Neural progenitor cell (in vitro differentiated cells): ENCODE data around the gene TMEM186. TPM values are rescaled to one million over a fixed set of nuclear protein-coding genes. Genes with fewer than 3 reads are reported as not detected.

Experiments
- DNase-seq: peaks from one replicate; pipeline ENCODE4 v3.0.0-alpha.2; 2016; ENCODE audit warnings: low spot score
- H2AFZ ChIP-seq: fragments of 200-600 bp; sonication (generic); replicated peaks from 2 replicates; pipeline ENCODE4 v1.6.1; 2016; ENCODE audit warnings: antibody characterized with exemption
- H3F3A ChIP-seq: fragments of 200-600 bp; sonication (generic); 2 replicates; pipeline ENCODE4 v1.6.1; 2016; ENCODE audit warnings: antibody characterized with exemption, low read depth
- H3K27ac ChIP-seq: fragments of 200-600 bp; sonication (generic); 2 replicates; pipeline ENCODE4 v1.5.1; 2016; ENCODE audit warnings: mild to moderate bottlenecking
- H3K27me3 ChIP-seq: fragments of 200-600 bp; sonication (generic); 2 replicates; pipeline ENCODE4 v1.6.1; 2016; ENCODE audit warnings: mild to moderate bottlenecking, moderate library complexity
- H3K36me3 ChIP-seq: fragments of 200-600 bp; sonication (generic); 2 replicates; pipeline ENCODE4 v1.5.1; 2016
- H3K4me1 ChIP-seq: fragments of 200-600 bp; sonication (generic); 2 replicates; pipeline ENCODE4 v1.6.1; 2016; ENCODE audit warnings: mixed run types
- H3K4me2 ChIP-seq: fragments of 200-600 bp; sonication (generic); 2 replicates; pipeline ENCODE4 v1.6.1; 2016
- H3K4me3 ChIP-seq: fragments of 200-600 bp; sonication (generic); 2 replicates; pipeline ENCODE4 v1.5.1; 2016
- H3K79me2 ChIP-seq: fragments of 200-600 bp; sonication (generic); 2 replicates; pipeline ENCODE4 v1.6.1; 2016; ENCODE audit warnings: low read depth
- H3K9ac ChIP-seq: fragments of 200-600 bp; sonication (generic); 2 replicates; pipeline ENCODE4 v1.6.1; 2016
- H3K9me3 ChIP-seq: fragments of 200-600 bp; sonication (generic); 2 replicates; pipeline ENCODE4 v1.5.1; 2016; ENCODE audit warnings: low read depth
- H4K20me1 ChIP-seq: fragments of 200-600 bp; sonication (generic); 2 replicates; pipeline ENCODE4 v1.6.1; 2016; ENCODE audit warnings: low read depth
- H3K27ac Mint-ChIP-seq: 3 replicates; pipeline ENCODE4 v1.8.0; 2021; ENCODE audit warnings: mixed read lengths
- H3K27me3 Mint-ChIP-seq: 2 replicates; pipeline ENCODE4 v1.8.0; 2022; ENCODE audit warnings: low read depth, mild to moderate bottlenecking, inconsistent platforms, moderate library complexity, mixed read lengths; ENCODE audit not compliant: insufficient read depth
- H3K36me3 Mint-ChIP-seq: 3 replicates; pipeline ENCODE4 v1.8.0; 2021; ENCODE audit warnings: mixed read lengths
- H3K4me1 Mint-ChIP-seq: 3 replicates; pipeline ENCODE4 v1.8.0; 2021; ENCODE audit warnings: mixed read lengths
- H3K4me3 Mint-ChIP-seq: 3 replicates; pipeline ENCODE4 v1.8.0; 2021; ENCODE audit warnings: mild to moderate bottlenecking, moderate library complexity, mixed read lengths
- H3K9me3 Mint-ChIP-seq: 3 replicates; pipeline ENCODE4 v1.8.0; 2020; ENCODE audit warnings: mixed read lengths
- EZH2 ChIP-seq: fragments of 200-600 bp; sonication (generic); IDR thresholded peaks from 2 replicates; pipeline ENCODE4 v1.6.1; 2017; ENCODE audit warnings: antibody characterized with exemption, mild to moderate bottlenecking, moderate library complexity
- EZH2phosphoT487 ChIP-seq: fragments of 200-600 bp; sonication (generic); IDR thresholded peaks from 2 replicates; pipeline ENCODE4 v1.6.1; 2017; ENCODE audit warnings: antibody characterized with exemption
- total RNA-seq: library from RNA; depleted of rRNA; stranded (reverse); fragments of >200 nt; gene quantifications from 2 replicates; pipeline ENCODE4 v1.2.3, GENCODE V29; 2015; ENCODE audit warnings: low replicate concordance
- TF ChIP-seq, protein P1 (sequence below): fragments of 200-600 bp; sonication (generic); IDR thresholded peaks from 2 replicates; pipeline ENCODE4 v1.5.1; 2017; ENCODE audit warnings: antibody characterized with exemption, mild to moderate bottlenecking

TMEM186 gene
- total RNA-seq, 1 donor from 2014 or later: 6.4 TPM

DNA sequence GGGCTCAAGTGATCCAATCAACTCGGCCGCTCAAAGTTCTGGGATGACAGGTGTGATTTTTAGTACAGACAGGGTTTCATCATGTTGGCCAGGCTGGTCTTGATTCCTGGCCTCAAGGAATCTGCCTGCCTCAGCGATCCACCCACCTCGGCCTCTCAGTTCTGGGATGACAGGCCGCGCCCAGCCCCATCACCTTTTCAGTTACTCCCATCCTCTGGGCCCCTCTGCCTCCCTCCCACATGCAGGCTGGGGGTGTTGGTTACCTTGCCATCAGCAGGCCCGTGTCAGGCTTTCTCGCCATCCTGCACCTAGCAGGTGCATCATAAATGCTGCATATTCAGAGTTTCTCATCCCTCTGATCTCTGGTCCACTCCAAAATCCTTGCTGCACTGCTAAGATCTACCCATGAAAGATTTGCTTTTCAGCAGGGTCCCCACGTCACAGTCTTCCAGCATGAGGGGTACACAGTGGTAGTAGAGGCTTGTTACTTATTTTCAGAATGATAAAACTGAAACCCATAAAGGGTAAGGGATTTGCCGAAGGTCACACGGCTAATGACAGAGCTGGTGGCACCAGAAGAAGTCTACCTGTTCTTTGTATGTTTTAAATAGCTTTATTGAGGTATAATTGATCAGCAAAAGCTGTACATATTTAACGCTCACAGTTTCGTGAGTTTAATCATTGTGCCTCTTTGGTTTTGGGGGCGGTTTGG lies 16.8 kb upstream of the TMEM186 start:
- H3K27ac Mint-ChIP-seq: no peak overlapping the region
- no peak overlapping the region for H3K4me3 Mint-ChIP-seq

GRCh38 chr16:8812162-8812843 lies 14.9 kb upstream of the TMEM186 start:
- Histone ChIP-seq H3K9me3 (no peaks in the 10 kb centered on the region), H2AFZ (no peak overlapping the region), H3K4me2 (no peak overlapping the region), H3K27ac (no peak overlapping the region), H3K27me3 (no peaks in the 10 kb centered on the region), H3K4me3 (no peak overlapping the region), H3K4me1 (no peaks in the 10 kb centered on the region), H3K79me2 (no peaks in the 10 kb centered on the region), H3K9ac (no peak overlapping the region), H4K20me1 (no peaks in the 10 kb centered on the region), H3F3A (peaks cover 4% of the 10 kb centered on the region), H3K36me3 (no peaks in the 10 kb centered on the region)
- no peaks in the 10 kb centered on the region for H3K27me3 Mint-ChIP-seq
- TF ChIP-seq, protein P1, sequence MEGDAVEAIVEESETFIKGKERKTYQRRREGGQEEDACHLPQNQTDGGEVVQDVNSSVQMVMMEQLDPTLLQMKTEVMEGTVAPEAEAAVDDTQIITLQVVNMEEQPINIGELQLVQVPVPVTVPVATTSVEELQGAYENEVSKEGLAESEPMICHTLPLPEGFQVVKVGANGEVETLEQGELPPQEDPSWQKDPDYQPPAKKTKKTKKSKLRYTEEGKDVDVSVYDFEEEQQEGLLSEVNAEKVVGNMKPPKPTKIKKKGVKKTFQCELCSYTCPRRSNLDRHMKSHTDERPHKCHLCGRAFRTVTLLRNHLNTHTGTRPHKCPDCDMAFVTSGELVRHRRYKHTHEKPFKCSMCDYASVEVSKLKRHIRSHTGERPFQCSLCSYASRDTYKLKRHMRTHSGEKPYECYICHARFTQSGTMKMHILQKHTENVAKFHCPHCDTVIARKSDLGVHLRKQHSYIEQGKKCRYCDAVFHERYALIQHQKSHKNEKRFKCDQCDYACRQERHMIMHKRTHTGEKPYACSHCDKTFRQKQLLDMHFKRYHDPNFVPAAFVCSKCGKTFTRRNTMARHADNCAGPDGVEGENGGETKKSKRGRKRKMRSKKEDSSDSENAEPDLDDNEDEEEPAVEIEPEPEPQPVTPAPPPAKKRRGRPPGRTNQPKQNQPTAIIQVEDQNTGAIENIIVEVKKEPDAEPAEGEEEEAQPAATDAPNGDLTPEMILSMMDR: no peak
- TF ChIP-seq EZH2 (no peak), EZH2phosphoT487 (no peak)
- no peak for DNase-seq
- no peak overlapping the region for H3K27ac Mint-ChIP-seq
- no peaks in the 10 kb centered on the region for H3K9me3 Mint-ChIP-seq
- H3K4me3 Mint-ChIP-seq: no peak overlapping the region
- peaks cover 31% of the 10 kb centered on the region for H3K36me3 Mint-ChIP-seq
- H3K4me1 Mint-ChIP-seq: no peaks in the 10 kb centered on the region

More for the DNA sequence above, 16.8 kb upstream of the TMEM186 start:
- Histone ChIP-seq H3K9ac (no peak overlapping the region), H3K4me1 (no peaks in the 10 kb centered on the region), H4K20me1 (no peaks in the 10 kb centered on the region), H3K36me3 (no peaks in the 10 kb centered on the region), H3K9me3 (no peaks in the 10 kb centered on the region), H3K27ac (no peak overlapping the region), H3K79me2 (no peaks in the 10 kb centered on the region), H3K4me2 (no peak overlapping the region), H3K4me3 (no peak overlapping the region), H3K27me3 (no peaks in the 10 kb centered on the region), H2AFZ (no peak overlapping the region), H3F3A (peaks cover 4% of the 10 kb centered on the region)
- TF ChIP-seq EZH2: no peak
- TF ChIP-seq EZH2phosphoT487: no peak
- TF ChIP-seq, protein P1: no peak
- Mint-ChIP-seq H3K27me3 (no peaks in the 10 kb centered on the region), H3K36me3 (peaks cover 32% of the 10 kb centered on the region), H3K9me3 (no peaks in the 10 kb centered on the region), H3K4me1 (peaks cover 7% of the 10 kb centered on the region)
- DNase-seq: no peak

DNA sequence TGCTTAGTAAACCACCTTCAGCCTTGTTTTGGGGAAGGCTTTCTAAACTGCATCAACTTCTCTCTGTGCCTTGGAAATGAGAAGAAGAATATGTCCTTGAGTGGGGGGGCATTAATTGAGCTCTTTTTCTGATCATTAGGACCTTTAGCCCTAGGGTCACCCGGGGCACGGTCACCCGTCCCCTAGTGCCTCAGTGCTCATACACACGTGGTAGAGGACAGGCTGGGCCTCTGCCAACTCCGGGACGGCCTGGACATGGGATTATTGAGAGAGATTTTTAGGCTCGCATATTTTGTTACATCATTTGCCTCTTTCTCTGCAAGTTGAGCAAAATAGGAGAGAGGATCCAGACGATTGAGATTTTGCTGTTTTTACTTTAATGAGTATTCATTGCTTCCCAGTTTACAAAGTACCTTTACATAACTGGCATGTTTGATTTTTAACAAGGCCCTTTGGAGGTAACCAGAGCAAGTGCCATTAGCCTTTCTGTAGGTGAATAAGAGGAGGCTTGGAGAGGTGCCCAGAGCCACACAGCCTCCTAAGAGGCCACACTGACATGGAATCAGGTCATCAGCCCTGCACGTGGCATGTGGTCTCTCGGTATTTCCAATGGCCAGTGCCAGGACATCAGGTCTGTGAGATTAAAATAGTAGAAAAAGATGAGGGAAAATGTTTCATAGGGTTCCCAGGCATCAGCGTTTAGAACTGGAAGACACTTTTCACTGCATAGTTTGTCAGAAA lies 11.3 kb upstream of the TMEM186 start:
- TF ChIP-seq EZH2phosphoT487 (no peak), EZH2 (no peak)
- TF ChIP-seq, protein P1: no peak
- no peaks in the 10 kb centered on the region for H4K20me1 ChIP-seq
- H3K36me3 Mint-ChIP-seq: peaks cover 21% of the 10 kb centered on the region
- H2AFZ ChIP-seq: no peak overlapping the region
- H3K27me3 ChIP-seq: no peaks in the 10 kb centered on the region
- H3K4me3 Mint-ChIP-seq: no peak overlapping the region
- no peak overlapping the region for H3K4me2 ChIP-seq
- peak overlapping the region; percentile 11 for H3K27ac Mint-ChIP-seq
- H3K9me3 Mint-ChIP-seq: no peaks in the 10 kb centered on the region
- H3K4me3 ChIP-seq: no peak overlapping the region
- no peaks in the 10 kb centered on the region for H3K4me1 Mint-ChIP-seq
- no peaks in the 10 kb centered on the region for H3F3A ChIP-seq
- DNase-seq: no peak
- no peaks in the 10 kb centered on the region for H3K36me3 ChIP-seq
- no peak overlapping the region for H3K27ac ChIP-seq
- H3K9ac ChIP-seq: peak overlapping the region; percentile 37
- H3K79me2 ChIP-seq: no peaks in the 10 kb centered on the region
- H3K9me3 ChIP-seq: no peaks in the 10 kb centered on the region
- no peaks in the 10 kb centered on the region for H3K4me1 ChIP-seq
- H3K27me3 Mint-ChIP-seq: no peaks in the 10 kb centered on the region
